GM11168 (cell line): ENCODE measurements around the gene ZNHIT2.
"Not testable (repeated sequence)": the region's sequence is repeated elsewhere in the genome, so short reads cannot be mapped to it uniquely, and the experiment has no call there.

Source experiments
- in situ Hi-C: fragments of 300-500 bp; cut with MboI; formaldehyde crosslinking; loops from one replicate; pipeline ENCODE4 v1.12.0; 2022; ENCODE audit warnings: low sequenced_read_pairs; ENCODE audit not compliant: unreplicated experiment

The ZNHIT2 gene

DNA sequence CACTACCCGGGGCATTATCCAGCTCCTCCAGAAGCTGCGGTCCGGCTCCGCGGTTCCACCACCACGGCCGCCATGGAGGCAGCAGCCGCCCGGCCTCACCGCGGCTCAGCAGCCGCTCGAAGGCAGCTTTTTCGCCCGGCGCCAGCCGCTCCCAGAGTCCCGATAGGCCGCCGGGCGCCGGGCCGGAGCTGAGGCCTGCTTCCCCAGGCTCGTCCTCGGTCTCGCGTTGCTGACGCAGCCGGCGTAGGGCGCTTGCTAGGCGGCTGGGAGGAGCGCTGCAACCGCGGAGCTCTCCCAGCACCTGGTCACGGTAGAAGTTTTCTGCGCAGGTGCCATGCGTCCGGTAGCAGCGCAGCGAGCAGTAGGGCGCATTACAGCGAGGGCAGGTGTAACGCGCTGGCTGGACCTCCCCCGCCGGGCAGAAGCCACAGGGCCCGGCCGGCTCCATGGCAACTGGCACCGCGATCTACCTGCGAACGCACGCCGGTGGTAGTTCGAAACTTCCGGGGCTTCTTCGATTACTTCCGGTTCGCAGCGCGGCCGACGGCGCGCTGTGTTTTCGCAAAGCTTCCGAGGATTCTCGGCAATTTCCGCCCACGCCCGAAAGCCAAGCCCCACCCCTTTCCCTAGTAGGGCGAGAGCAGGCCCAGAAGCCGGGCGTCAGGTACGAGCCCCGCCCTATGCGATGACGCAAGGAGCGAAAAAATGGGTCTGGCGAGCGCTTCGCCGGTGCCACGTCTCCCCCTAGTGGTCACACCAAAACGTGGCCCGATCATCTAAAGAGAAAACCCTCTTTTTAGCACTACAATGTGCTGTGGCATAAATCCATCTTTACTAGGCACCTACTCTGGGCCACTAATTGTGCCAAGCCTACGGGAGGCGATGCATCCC lies at the start of gene ZNHIT2:
TSS of gene ZNHIT2 (minus strand) at position 496 of the 891 bp plus-strand sequence. CDS start at position 448, 48 bp downstream.
- in situ Hi-C loops = no loop called here

DNA sequence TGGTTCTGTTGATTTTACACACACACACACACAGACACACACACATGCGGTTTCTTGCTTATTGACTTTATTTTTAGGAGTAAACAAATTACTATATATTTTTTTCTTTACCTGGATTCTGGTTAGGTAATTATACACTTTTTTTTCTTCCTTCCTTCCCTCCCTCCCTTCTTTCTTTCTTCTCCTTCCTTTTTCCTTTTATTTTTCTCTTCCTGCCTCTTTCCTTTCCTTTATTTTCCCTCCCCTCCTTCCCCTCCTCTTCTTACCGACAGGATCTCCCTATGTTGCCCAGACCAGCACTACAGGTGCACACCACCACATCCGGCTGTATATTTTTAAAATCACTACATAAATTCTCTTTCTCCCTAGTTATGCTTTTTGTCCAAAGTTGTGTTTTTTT lies 49.4 kb upstream of the ZNHIT2 start:
- in situ Hi-C loops = no loop called here

DNA sequence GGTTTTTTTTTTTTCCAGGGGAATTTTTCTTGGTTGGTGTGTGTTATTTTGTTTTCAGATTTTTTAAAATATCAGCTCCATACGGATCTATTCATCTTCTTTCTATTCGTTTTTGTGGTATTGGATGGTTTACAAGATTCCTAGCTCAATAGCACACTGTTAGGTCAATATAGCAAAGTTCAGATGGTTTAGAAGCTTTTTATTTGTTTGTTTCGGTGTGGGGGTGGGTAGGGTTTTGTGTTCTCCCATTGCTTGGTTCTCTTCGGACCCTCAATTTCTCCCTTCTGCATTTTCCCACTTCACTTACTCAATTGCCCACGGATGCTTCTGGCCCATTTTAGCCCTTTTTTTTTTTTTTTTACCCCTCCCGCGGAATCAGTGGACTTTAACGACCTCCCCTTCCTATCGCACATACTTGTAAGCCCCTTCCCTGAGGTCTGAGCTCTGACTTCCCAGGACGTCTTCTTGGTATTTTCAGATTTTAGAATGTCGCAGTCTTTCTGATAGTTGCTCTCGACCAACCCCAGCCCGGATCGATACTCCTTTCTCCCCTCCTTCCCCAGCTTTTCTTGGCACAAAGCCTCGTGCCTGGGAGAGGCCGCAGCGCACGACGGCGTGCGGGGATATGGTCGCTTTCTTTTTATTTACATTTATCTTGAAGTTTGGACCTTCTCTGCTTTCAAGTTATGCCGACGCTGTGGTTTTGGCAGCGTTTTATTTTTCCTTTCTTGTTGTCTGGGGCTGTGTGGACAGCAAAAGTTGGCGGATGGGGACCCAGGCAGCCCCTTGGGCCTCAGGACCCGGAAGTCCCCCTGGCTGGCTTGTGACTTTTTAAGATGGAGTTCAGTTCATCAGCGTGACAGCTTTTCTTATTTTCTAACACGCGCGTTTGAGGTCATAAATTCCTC lies 48.2 kb upstream of the ZNHIT2 start:
- in situ Hi-C loops = no loop called here

DNA sequence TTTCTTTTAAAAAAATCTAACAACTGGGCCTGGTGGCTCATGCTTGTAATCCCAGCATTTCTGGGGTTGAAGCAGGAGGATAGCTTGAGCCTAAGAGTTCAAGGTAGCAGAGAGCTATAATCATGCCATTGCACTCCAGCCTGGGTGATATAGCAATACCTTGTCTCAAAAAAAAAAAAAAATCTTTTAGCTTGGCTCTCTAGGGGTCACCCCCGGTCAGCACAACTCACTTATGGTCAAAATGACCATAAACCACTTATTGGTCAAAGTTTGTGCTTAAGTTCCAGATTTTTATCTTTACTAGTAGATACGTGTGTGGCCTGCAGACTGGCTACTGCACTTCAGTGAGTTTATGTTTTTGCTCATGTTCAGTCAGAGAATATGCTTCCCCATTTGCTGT lies 46.2 kb upstream of the ZNHIT2 start:
- in situ Hi-C loops = no loop called here

DNA sequence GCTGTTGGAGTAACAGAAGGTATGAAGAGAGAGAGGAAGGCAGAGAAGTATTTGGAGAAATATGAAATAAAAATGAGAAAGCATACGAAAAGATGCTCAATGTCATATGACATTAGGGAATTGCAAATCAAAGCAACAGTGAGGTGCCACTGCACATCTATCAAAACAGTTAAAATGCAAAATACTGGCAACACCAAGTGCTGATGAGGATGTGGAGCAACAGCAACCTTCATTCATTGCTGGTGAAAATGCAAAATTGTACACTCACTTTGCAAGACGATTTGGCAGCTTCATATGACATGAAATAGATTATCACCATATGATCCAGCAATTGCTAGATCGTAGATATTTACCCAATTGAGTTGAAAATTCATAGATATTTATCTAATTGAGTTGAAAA lies 43.1 kb upstream of the ZNHIT2 start:
- in situ Hi-C loops = no loop called here

DNA sequence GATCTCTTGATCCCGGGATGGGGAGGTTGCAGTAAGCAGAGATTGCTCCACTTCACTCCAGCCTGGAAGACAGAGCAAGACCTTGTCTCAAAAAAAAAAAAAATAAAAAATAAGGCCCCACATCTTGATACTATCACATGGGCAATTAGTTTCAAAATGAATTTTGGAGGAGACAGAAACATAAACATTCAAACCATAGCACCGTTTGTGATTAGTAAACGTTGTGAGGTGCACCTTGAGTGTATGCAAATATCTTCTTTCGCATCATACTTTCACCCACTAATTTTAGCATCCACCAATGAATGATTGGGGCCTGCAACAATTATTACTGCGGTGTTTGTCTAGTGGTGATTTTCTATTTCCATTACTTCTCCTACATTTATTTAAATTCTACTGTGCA lies 41.5 kb upstream of the ZNHIT2 start:
- in situ Hi-C loops = no loop called here

DNA sequence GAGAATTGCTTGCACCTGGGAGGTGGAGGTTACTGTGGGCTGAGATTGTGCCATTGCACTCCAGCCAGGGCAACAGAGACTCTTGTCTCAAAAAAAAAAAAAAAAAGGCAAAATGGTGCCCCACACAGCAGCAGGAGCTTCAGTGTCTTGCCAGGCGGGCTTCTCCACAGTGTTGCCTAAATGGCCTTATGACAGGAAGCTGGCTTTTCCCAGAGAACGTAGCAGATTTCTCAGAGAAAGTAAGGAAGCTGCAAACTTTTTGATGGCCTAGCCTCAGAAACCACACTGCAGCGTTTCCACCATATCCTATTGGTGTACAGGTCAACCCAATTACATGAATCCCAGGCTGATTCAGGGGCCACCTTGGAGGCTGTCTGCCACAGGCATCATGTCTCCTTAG lies 39.8 kb upstream of the ZNHIT2 start:
- in situ Hi-C loops = no loop called here

DNA sequence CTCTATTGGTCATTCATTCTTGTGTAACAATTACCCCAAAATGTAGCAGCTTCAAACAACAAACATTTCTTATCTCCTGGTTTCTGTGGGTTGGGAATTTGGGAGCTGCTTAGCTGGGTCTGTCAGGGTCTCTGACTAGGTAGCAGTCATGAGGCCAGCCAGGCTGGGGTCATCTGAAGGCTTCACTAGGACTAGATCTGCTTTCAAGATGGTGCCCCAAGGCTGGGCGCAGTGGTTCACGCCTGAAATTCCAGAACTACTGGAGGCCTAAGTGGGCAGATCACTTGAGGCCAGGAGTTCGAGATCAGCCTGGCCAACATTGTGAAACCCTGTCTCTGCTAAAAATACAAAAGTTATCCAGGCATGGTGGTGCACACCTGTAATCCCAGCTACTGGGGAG lies 39.4 kb upstream of the ZNHIT2 start:
- in situ Hi-C loops = no loop called here

DNA sequence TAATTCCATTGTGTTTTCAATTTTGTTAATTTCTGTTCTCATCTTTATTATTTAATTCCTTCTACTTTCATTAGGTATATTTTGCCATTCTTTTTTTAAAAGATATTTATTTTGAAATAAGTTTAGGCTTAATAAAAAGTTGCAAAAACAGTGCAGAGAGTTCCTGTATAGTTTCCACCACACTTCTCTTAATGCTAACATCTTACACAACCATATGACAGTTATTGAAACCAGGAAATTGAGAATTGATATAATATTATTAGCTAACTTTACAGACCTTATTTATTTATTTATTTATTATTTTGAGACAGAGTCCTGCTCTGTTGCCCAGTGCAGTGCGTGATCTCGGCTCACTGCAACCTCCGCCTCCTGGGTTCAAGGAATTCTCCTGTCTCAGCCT lies 38.8 kb upstream of the ZNHIT2 start:
- in situ Hi-C loops = no loop called here

DNA sequence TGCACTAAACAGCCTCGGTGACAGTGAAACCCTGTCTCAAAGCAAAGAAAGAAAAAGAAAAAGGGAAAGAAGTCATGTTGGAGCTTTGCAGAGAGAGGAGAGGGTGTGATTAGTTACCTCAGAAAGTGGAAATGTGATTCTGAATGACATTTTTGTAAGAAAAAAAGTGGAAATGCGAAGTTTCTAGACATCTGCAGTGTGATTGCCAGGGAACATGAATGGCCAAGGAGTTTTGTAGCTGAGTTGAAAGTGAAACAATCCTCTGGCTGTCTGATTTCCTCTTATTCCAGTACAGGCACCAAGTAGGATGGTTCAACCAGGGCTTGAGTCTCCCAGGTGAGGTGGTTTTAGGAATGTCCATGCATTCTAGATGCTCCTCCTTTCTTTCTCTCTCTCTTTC lies 34.6 kb upstream of the ZNHIT2 start:
- in situ Hi-C loops = no loop called here

DNA sequence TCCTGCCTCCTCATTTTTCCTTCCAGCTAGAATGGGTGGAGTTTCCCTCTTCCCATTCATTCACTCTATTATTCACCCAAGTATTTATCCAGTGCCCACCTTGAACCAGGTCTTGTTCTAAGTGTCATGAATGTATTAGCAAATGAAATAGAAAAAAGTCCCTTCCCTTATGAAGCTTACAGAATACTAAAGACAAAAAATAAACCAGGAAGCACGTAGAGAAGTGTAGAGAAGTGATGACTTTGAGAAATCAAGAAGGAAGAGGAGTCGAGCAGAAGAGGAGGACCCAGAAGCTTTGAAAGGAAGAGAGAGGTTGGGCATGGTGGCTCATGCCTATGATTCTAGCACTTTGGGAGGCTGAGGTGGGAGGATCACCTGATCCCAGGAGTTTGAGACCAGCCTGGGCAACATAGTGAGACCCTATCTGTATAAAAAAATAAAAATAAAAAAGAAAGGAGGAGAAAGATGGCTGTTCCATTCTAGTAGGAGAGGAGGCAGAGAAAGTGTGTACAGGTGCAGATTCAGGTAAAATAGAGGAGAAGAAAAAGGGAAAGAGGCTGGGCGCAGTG lies 33.9 kb upstream of the ZNHIT2 start:
- in situ Hi-C loops = no loop called here

DNA sequence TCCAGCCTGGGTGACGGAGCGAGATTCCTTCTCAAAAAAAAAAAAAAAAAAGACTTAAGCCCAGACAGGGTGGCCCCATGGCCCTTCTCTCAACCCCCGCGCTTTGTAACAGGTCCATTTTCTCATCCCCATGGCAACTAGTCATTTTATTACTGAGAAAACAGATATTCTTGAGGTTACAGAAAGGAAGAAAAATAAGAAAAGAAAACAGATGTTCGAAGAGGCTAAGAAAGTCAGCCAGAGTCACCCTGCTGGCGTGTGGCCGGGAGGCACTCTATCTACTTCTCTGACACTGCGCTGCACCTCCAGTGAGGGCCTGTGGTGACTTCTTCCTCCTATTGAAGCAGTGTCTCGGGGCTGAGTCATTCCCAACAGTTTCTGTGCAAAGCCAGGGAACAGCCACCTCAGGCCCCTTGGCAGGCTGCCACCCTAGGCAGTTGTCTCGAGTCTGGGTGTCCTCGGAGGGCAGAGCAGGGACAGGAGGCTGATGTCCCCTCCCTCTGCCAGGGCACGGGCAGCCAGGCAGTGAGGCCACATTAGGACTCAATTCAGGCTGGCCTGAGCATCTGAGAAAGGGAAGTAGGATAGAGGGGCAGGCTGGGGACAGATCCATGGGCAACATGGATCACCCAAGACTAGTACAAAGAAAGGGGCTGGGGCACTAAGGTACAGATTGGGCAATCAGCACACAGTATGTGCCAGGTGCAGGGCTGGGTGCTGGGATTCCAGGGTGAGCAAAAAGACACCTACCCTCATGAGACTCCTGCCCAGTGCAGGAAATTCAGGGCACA lies 33.2 kb upstream of the ZNHIT2 start:
- in situ Hi-C loops = no loop called here

DNA sequence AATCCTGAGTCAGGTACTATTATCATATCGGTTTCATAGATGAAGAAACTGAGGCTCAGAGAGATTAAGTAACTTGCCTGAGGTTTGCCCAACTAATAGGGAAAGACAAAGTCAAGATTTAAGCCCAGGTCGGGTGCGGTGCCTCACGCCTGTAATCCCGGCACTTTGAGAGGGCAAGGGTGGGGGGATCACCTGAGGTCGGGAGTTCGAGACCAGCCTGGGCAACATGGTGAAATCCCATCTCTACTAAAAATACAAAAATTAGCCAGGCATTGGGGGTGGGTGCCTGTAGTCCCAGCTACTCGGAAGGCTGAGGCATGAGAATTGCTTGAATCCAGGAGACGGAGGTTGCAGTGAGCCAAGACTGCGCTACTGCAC lies 32.6 kb upstream of the ZNHIT2 start:
- in situ Hi-C loops = not testable (repeated sequence)

DNA sequence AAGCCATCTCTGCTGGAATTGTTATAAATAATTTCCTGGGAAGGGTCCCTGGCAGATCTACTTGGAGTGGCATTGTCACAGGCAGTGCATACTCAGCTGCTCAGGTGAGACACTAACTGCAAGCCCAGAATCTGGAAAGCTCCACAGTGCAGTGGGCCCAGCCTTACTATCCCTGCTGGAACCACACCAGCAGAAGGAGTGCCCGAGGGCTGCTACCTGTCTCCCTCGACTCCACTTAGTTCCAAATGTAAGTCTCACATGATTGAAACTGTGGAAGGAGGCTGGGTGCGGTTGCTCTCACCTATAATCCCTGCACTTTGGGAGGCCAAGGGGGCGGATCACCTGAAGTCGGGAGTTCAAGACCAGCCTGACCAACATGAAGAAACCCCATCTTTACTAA lies 31.2 kb upstream of the ZNHIT2 start:
- in situ Hi-C loops = no loop called here

DNA sequence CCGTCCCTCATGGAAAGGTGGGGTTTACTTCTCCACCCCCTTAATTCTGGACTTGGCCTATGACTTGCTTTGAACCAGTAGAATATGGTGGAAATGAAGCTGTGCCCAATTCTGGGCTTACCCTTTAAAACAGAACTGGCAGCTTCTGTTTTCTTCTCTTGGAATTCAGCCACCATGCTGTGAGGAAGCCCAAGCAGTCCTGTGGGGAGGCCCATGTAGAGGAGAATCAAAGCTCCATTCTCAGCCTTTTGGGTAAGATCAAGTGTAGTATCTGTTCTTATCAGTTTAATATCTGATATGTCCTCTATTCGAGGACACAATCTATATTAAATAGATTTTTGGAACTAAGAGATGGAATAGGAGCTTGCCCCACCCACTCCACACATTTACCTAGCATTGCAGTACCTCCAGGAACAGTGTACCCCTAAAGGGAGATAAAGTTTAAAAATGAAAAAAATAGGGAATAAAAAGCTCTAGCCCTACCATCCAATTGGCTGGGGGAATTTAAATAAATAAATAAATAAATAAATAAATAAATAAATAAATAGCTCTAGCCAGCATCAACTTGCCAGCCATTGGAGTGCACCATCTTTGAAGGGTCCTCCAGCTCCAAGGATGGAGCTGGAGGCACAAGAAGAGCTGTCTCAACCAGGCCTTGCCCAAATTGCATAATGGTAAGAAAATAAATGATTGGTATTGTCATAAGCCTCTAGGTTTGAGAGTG lies 30.0 kb upstream of the ZNHIT2 start:
- in situ Hi-C loops = no loop called here

DNA sequence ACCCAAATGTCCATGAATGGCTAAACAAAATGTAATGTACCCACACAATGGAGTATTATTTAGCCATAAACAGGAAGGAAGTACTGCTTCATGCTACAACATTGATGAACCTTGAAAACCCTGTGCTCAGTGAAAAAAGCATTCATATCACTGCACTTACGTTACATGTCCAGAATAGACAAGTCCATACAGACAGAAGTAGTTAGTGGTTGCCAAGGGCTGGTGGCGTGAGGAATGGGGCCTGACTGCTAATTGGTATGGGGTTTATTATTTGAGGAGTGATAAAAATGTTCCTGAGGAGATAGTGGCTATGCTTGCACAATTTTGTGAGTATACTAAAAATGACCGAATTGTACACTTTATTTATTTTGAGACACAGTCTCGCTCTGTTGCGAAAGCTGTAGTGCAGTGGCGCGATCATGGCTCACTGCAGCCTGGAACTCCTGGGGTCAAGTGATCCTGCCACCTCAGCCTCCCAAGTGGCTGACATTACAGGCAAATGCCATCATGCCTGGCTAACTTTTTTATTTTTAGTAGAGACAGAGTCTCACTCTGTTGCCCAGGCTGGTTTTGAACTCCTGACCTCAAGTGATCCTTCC lies 24.5 kb upstream of the ZNHIT2 start:
- in situ Hi-C loops = no loop called here

DNA sequence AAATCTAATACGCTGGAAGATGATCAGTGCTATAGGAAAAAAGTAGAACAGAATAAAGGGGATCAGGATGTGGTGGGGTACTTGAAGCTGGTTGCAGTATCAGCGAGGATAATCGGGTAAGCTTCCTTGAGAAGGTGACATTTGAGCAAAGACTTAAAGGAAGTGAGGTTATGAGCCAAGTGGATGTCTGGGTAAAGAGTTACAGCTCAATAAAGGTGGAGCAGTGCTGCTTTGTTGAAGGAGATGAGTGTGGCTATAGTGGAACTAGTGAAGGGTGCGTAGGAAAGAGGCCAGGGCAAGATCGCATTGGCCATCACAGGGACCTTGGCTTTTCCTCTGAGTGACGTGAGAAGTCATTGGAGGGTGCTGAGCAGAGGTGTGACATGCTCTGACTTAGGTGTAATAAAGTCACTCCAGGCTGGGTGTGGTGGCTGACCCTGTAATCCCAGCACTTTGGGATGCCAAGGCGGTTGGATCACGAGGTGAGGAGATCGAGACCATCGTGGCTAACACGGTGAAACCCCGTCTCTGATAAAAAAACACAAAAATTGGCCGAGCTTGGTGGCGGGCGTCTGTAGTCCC lies 19.1 kb upstream of the ZNHIT2 start:
- in situ Hi-C loops = no loop called here

DNA sequence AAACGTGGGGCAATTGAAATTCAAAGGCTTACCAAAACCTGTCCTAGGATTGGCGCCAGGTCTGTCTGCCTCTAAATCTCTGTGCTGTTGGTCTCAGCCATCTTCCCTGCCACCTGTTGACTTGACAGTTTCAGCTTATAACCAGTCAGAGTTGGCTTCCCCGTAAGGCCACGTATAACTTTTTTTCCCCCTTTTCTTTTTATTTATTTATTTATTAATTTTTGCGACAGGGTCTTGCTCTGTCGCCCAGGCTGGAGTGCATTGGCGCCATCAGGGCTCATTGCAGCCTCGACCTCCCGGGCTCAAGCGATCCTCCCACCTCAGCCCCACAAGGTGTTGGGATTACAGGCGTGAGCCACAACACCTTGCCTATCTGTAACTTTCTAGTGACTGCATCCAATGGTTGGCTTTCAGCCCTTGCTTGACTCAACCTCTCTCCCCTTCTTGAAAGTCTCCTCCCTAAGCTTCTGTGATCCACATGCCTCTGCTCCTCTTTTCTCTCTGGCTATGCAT lies 18.2 kb upstream of the ZNHIT2 start:
- in situ Hi-C loops = no loop called here
